ENCODE results near the gene PTPN6. TPM values are rescaled to one million over a fixed set of nuclear protein-coding genes. Genes with fewer than 3 reads are reported as not detected.

The PTPN6 gene
- total and polyA plus RNA-seq, 12 donors = 2.9 to 32.5 (median 5.8) TPM

DNA sequence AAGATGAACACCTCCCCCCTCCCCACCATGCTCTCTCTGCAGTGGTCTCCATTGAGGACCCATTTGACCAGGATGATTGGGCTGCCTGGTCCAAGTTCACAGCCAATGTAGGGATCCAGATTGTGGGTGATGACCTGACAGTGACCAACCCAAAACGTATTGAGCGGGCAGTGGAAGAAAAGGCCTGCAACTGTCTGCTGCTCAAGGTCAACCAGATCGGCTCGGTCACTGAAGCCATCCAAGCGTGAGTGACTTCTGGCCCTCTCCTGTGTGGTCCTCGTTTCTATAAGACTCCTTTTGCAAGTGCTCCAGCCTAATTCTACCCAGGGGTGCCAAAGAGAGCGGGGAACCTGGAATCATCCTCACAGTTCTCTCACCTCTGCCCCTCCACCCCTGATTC is 29.6 kb upstream of the PTPN6 start:
- 86 to 91% methylated on average over 7 of the region's 7 CpGs for WGBS, 2 donors
- intact Hi-C loops (cut with DNase I) = loop anchor here in 2 of 10 donors (5.0 kb wide), 2 partner anchors 41 to 171 kb away; partner anchors contain the start of gene C1R (in 1 of the 2)
- peaks cover 9 to 41% (median 28%) of the 10 kb centered on the region in 9 donors for H3K4me1 ChIP-seq
- peaks cover 0 to 35% (median 0%) of the 10 kb centered on the region in 9 donors for H3K36me3 ChIP-seq
- DNase-seq (no peak), ATAC-seq (no peak)
- H3K4me3 ChIP-seq = no peak overlapping the region
- TF ChIP-seq, protein P1, sequence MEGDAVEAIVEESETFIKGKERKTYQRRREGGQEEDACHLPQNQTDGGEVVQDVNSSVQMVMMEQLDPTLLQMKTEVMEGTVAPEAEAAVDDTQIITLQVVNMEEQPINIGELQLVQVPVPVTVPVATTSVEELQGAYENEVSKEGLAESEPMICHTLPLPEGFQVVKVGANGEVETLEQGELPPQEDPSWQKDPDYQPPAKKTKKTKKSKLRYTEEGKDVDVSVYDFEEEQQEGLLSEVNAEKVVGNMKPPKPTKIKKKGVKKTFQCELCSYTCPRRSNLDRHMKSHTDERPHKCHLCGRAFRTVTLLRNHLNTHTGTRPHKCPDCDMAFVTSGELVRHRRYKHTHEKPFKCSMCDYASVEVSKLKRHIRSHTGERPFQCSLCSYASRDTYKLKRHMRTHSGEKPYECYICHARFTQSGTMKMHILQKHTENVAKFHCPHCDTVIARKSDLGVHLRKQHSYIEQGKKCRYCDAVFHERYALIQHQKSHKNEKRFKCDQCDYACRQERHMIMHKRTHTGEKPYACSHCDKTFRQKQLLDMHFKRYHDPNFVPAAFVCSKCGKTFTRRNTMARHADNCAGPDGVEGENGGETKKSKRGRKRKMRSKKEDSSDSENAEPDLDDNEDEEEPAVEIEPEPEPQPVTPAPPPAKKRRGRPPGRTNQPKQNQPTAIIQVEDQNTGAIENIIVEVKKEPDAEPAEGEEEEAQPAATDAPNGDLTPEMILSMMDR (IDR thresholded peaks at IDR 0.05) = no peak
- no peaks in the 10 kb centered on the region for H3K9me3 ChIP-seq
- H3K27me3 ChIP-seq = peaks cover 0 to under 1% (median 0%) of the 10 kb centered on the region in 7 donors
- no peak overlapping the region for H3K27ac ChIP-seq

DNA sequence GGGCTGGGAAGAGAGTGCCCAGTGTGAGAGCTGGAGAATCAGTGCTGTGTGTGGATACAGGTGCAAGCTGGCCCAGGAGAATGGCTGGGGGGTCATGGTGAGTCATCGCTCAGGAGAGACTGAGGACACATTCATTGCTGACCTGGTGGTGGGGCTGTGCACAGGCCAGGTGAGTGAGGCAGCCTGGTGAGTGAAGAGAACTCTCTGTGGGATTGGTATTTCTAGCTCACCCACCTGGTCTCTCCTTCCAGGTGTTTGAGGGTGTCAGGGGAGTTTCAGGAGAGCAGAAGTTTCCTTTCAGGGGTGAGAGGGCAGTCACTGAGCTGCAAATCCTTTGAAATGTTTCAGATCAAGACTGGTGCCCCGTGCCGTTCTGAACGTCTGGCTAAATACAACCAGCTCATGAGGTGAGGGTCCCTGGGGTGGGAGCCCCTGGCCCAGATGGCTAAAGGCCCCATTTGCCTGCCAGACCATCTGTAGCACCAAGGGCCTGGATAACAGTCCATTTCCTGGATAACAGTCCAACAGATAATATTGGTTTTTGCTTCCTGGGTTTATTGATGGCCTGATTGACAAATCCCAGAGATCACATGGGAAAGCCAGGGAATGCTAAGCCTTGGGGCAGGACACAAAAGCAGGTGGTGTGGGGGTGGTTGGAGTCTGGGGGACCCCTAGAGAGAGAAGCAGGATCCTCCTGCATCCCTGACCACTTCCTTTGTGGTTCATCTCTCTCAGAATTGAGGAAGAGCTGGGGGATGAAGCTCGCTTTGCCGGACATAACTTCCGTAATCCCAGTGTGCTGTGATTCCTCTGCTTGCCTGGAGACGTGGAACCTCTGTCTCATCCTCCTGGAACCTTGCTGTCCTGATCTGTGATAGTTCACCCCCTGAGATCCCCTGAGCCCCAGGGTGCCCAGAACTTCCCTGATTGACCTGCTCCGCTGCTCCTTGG is 28.9 kb upstream of the PTPN6 start:
- ATAC-seq (no peak), DNase-seq (no peak)

DNA sequence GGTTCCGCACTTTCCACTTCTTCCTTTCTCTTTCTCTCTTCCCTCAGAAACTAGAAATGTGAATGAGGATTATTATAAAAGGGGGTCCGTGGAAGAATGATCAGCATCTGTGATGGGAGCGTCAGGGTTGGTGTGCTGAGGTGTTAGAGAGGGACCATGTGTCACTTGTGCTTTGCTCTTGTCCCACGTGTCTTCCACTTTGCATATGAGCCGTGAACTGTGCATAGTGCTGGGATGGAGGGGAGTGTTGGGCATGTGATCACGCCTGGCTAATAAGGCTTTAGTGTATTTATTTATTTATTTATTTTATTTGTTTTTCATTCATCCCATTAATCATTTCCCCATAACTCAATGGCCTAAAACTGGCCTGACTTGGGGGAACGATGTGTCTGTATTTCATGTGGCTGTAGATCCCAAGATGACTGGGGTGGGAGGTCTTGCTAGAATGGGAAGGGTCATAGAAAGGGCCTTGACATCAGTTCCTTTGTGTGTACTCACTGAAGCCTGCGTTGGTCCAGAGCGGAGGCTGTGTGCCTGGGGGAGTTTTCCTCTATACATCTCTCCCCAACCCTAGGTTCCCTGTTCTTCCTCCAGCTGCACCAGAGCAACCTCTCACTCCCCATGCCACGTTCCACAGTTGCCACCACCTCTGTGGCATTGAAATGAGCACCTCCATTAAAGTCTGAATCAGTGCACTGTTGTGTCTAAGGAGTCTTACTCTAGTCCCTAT is 28.0 kb upstream of the PTPN6 start:
- peaks cover 17 to 49% (median 35%) of the 10 kb centered on the region in 9 donors for H3K4me1 ChIP-seq
- intact Hi-C loops (cut with DNase I) = loop anchor here in 2 of 10 donors (5.0 kb wide), 2 partner anchors 39 to 169 kb away; partner anchors contain the start of gene C1R (in 1 of the 2)
- peaks cover 0 to 26% (median 0%) of the 10 kb centered on the region in 9 donors for H3K36me3 ChIP-seq
- peak overlapping the region in 1 of 10 donors; percentile 31 for H3K27ac ChIP-seq
- DNase-seq (no peak), ATAC-seq (no peak)
- peaks cover 0 to 5% (median 0%) of the 10 kb centered on the region in 7 donors for H3K27me3 ChIP-seq
- WGBS, 2 donors = 85 to 92% methylated on average over 10 of the region's 10 CpGs
- no peak overlapping the region for H3K4me3 ChIP-seq
- H3K9me3 ChIP-seq = no peaks in the 10 kb centered on the region
- TF ChIP-seq, protein P1 (IDR thresholded peaks at IDR 0.05) = no peak

More for the DNA sequence above, 28.9 kb upstream of the PTPN6 start:
- 87 to 90% methylated on average over 9 of the region's 9 CpGs for WGBS, 2 donors
- intact Hi-C loops (cut with DNase I) = loop anchor here in 2 of 10 donors (5.0 kb wide), 2 partner anchors 40 to 170 kb away; partner anchors contain the start of gene C1R (in 1 of the 2)
- H3K36me3 ChIP-seq = peaks cover 0 to 33% (median 0%) of the 10 kb centered on the region in 9 donors
- no peak overlapping the region for H3K4me3 ChIP-seq
- peak overlapping the region in 1 of 10 donors; percentile 31 for H3K27ac ChIP-seq
- TF ChIP-seq, protein P1 (IDR thresholded peaks at IDR 0.05) = no peak
- H3K27me3 ChIP-seq = peaks cover 0 to 5% (median 0%) of the 10 kb centered on the region in 7 donors
- peaks cover 17 to 48% (median 35%) of the 10 kb centered on the region in 9 donors for H3K4me1 ChIP-seq
- no peaks in the 10 kb centered on the region for H3K9me3 ChIP-seq

DNA sequence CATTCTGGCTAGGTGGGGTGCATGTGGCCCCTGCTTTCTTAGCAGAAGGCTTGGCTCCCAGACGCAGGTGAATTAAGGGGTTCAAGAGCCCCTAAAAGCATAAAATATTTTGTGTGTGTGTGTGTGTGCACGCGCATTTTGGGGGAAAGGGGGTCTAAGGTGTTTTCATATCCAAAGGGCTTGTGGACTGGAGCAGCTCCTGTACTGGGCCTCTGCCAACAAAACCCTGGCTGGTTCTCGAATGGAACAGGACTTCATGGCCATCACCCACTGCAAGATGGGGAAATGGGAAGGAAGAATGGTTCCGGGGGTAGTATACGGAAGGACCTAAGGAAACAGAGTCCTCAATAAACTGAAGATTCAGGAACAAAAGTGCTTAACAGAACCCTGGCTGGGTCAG is 27.3 kb upstream of the PTPN6 start:
- Histone ChIP-seq H3K27ac (peak overlapping the region in 7 of 10 donors; percentile 91 to 98 (median 96)), H3K4me1 (peaks cover 17 to 51% (median 38%) of the 10 kb centered on the region in 9 donors), H3K36me3 (peaks cover 0 to 24% (median 0%) of the 10 kb centered on the region in 9 donors), H3K27me3 (peaks cover 0 to 5% (median 0%) of the 10 kb centered on the region in 7 donors), H3K4me3 (no peak overlapping the region), H3K9me3 (no peaks in the 10 kb centered on the region)
- DNase-seq = no peak
- TF ChIP-seq, protein P1 (IDR thresholded peaks at IDR 0.05) = no peak
- WGBS, 2 donors = 51 to 66% methylated on average over 6 of the region's 6 CpGs
- ATAC-seq = no peak
- intact Hi-C loops (cut with DNase I) = loop anchor here in 4 of 10 donors (1.0 to 5.0 kb wide), 4 partner anchors 38 to 168 kb away; partner anchors contain the start of genes C1R (in 1 of the 4), EMG1 (in 1 of the 4) and PHB2 (in 1 of the 4)

Data from heart right ventricle (tissue), 16 donors.